Glomerular visceral epithelial cell (primary cell): ENCODE results near the gene UBAC2.
A peak's percentile ranks its signal among the peaks of the same experiment; 100 is the strongest.

ENCODE experiments used
- DNase-seq: peaks from one replicate; pipeline ENCODE4 v3.0.0-alpha.2; 2016; ENCODE audit errors: extremely low spot score

Gene UBAC2

DNA sequence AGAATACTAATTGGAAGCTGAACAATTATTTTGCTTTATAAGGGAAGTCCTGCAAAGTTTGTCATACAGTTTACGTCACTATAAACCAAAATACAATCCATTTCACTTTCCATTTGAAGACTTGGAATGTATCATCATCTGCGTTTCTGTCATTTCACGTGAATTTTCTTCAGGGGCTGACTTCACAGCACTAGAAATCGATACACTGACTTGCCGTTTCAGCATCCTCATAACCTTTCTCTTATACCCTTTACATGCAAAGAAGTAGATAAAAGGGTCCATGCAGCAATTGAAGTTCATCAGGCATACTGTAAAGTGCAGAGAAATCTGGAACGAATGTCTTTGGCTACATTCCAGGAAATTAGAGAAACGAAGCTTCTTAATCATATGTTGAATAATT lies 94.3 kb downstream of the UBAC2 start:
- DNase-seq: no peak

DNA sequence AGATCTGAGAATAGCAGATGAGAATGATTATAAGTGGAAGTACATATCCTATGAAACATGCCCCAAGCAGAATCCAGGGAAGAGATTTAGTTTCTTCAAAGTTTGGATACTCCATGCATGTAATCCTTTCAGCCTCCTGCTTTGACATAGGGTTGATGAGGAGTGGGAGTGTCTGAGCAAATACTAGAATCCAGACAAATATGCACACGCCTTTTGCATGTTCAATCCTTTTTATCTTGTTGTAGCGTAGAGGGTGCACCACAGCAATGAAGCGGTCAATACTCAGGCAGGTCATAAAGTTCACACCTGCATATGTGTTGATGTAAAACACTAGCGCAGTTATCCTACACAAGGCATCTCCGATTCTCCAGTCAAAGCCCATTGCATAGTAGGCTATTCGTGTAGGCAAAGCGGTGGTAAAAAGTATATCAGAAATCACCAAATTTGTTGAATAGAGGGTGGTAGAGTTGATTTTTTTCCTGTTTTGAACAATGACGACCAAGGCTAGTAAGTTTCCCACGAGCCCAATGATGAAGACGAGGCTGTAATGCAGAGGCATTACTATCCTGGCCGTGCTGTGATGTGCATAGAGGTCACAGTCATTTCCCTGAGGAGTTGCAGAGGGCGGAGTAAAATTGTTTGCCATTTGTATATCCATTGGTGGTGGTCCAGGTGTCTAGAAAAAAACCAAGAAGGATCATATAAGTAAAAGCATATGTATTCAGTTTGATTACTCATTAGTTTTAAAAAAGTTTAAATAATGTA lies 95.0 kb downstream of the UBAC2 start:
- DNase-seq: no peak

- DNase-seq: no peak
Measured at GRCh38 chr13:99296398-99296797, 95.7 kb downstream of the UBAC2 start.

GRCh38 chr13:99297331-99297730 lies 96.7 kb downstream of the UBAC2 start:
- no peak for DNase-seq

DNA sequence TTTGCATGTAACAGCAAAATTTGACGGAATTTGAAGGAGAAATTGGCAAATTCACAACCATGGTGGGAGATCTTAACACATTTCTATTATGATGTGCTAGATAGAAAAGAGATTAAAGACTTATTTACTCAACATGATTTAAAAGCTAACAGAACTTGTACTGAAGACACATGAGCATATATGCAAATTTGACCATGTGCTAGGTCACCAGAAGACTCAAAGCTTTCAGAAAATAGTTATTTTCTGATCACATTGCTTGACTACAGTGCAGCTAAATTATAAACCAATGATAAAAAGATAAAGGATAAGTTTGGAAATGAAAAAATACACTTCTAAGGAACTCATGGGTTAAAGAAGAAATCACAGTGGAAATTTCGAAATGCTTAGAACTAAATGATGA lies 97.4 kb downstream of the UBAC2 start:
- no peak for DNase-seq

DNA sequence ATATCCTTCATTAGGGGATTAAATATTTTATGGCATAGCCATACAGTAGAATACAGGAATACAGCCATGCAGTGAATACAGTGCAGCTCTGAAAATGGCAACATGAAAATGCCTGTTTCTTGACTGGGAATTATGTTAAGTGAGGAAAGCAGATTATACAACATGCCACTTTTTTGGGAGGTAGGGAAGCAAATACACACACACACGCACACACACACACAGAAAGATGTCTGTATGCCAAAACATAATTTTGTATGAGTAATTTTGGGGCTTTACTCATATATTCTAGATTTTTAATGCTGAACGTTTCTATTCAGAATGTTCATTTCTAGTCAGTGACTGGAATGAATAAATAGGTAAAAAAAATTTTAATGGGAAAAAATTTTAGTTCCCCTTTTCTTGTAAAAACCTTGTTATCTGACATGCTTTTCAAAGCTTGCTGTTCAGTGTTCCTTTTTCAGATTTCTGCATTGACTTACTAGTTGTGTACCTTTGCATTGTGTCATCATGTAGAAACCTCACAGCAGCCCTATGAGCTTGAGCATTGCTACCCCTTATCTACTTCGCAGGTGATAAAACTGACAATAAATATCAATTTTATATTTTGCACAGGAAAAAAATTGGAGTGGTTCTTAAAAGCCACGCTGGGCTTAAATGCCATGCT lies 98.7 kb downstream of the UBAC2 start:
- DNase-seq: no peak

GRCh38 chr13:99299920-99300341 lies 99.3 kb downstream of the UBAC2 start:
- DNase-seq: no peak

- no peak for DNase-seq
Measured at GRCh38 chr13:99301056-99301838, 100.6 kb downstream of the UBAC2 start.

DNA sequence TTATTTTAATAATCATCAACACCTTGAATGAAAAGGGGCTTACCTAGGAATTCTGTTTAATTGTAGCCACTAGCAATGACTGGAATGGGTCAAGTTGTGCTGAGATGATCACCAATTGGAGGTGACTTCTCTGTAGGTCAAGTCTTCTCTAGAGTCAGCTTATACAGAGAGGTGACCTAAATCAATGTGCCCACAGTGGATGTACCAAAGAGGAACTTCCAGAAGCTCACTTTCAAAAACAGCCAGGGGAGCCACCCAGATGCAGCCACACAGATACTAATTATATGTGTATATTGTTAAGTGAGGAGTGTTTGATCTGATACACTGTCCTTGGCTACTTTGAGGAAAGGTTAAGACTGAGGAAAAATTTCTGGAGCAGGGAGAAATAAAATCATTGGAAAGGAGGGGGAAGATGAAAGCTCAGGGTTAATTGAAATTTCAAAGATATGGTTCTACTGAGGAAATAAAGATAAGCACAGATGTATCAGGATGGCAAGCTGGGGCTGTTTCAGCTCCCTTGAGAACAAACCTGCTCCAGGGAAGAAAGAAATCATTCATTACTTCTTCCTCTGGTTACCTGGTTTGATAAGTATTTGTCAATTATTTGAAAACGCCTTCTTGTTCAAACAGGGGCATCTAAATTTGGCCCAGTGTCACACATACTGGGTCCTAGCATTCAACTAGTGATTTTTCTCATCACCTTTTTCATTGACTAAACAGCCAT lies 101.4 kb downstream of the UBAC2 start:
- no peak for DNase-seq

DNA sequence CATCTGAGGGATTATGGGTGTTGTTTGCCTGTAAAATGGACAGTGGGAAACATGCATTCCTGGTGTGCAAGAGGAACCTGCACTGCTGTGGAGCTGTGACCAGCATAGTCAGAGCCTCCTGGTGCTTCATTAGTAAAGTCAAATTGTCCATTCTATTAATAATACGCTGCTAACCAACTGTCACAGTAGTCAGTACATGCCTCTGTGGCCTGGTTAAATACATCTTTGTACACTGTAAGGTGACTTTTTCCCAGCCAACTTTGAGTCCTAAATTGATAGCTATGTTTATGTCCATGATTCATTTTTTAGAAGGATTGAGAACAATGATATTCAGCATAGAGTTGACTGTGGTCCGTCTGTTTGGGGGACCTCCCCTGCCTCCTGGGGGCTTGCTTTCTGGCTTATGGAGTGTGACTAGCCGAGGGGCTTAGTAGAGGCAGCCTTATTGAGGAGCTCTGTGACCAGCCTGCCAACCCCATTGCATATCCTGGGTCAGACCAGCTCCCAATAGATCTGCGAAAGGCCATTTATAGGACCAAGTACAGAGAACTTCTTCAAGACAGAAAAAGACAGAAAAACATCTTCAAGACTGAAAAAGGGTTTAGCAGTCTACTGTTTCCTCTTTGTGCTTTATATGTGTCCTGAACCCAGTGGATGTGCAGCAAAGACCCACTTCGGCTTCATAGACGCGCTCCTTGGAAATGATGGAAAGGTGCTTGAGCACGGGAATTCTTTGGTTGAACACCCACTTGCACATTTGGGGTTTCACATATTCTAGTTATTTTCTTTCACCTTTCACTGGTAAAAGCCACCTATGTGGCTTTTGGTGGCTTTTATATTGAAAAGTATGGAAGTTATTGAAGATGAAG lies 102.2 kb downstream of the UBAC2 start:
- no peak for DNase-seq

- DNase-seq: peak; percentile 20
Measured at GRCh38 chr13:99303863-99304521, 103.3 kb downstream of the UBAC2 start.

- no peak for DNase-seq
Measured at GRCh38 chr13:99304541-99304940, 103.9 kb downstream of the UBAC2 start.

DNA sequence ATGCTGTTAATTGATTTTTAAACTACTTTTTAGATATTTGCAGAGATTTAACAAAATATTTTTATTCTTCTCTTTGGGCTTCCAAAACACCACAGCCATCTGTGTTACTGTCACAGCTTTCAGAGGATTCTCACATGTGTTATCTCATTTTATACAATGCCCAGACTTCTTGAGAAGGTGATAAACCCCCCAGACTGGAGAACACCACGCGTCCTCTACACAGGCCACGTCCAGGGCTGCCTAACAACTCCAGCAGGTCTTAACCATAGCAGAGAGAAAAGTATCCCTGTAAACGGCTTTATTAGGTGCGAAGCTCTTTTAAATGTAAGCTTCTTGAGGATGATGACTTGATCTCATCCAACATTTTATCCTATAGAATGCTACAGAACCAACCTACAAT lies 104.5 kb downstream of the UBAC2 start:
- DNase-seq: no peak

DNA sequence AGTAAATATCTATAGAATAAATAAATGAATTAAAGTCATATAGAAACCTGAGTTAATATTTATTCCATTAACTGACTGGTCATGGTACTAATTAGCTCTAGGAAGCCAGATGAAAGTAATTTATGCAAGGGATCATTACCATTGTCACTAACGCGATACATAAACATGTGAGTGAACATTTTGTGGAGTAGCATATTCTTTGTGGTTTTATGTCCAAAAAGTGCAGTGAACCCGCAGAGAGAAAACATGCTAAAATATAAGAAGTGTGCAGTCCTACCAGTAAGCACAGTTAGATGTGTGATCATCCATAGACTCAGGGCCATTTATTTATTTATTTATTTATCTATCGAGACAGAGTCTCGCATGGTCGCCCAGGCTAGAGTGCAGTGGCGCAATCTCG lies 104.9 kb downstream of the UBAC2 start:
- no peak for DNase-seq

- DNase-seq: no peak
Measured at GRCh38 chr13:99307247-99307646, 106.6 kb downstream of the UBAC2 start, which contains the start of gene GPR183. Gene GPR183, minus strand, starts transcription at chr13:99307399. Its CDS starts 11,254 bp downstream, at chr13:99296145.

GRCh38 chr13:99307648-99308339 lies 107.1 kb downstream of the UBAC2 start:
- peak; percentile 61 for DNase-seq

DNA sequence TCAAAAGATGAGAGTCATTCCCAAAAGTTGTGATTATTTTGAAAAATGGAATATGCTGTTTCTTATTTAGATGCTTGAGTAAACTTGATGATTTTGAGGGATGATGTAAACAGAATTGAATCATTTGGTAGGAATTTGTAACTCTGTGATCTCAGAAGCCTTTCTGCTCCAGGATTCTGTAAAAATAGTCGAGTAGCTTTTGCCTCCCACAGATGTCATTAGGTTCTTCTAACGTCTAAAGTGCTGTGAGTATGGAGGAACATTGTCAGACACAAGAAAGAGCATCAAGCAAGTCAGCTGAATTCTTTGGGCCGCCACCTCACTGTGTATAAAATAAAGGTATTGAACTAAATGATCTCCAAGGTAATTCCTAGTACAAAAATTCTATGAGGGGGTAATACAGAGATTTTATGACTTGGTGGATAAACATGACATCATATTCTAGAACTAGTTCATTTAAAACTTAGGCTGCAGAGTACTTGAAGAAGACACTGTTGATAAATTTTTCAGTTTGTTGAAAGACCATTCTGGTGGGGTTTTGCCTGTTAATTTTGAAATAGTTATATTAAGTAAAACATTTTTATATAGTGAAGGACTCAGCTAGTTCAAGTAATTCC lies 107.9 kb downstream of the UBAC2 start:
- DNase-seq: no peak

DNA sequence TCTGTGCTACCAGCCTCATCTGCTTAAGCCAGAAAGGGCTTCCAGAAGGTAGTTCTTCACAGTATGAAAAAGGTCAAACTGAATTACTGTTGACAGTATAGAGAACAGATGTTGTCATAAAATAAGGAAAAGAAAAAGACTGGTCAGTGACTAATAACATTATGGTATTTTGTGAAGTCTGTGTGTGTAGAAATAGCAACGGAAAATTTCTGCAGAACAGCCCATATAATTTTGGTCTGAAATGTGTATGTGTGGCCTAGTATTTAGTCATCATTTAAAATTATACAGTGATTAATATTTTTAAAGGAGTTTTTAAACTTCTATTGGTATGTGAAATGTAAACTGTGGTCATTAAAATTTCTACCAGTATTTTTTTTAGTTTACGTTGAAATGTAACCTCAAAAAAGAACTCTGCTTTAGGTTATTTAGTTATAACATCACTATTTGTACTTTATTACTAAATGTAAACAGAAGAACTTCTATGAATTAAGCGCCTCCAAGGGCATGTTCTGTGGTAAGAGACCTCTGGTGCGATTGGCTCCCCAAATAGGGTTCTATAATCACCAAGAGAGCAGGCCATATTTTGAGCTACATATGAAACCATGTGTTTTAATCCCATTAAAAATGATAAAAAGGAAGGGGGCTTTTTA lies 109.9 kb downstream of the UBAC2 start:
- DNase-seq: no peak

DNA sequence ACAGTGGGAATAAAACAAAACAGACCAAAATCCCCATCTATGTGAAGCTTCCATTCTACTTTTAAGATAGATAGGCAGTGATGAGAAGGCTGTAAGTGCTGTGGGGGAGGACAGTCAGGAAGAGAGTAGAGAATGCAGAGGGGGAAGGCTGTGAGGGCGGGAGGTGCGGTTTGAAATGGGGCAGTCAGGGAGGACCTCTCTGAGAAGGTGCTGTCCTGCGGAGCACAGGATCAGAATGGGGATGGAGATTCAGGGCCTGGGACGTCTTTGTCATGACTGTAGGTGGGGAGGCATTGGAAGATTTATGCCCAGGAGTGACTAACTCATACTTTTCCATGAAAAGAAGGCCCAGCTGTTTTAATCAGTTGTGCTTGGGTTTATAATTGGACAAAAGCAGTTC lies 110.5 kb downstream of the UBAC2 start:
- DNase-seq: no peak
